Type B pancreatic cell (in vitro differentiated cells): ENCODE measurements around the gene SEMA4D. TPM values are rescaled to one million over a fixed set of nuclear protein-coding genes. Genes with fewer than 3 reads are reported as not detected.

ENCODE experiments used
- DNase-seq: peaks from one replicate; pipeline ENCODE4 v3.0.0; 2021; ENCODE audit warnings: mixed read lengths; ENCODE audit not compliant: unreplicated experiment; ENCODE audit errors: extremely low spot score
- H3K27ac Mint-ChIP-seq: 2 replicates; pipeline ENCODE4 v1.8.0; 2021; ENCODE audit warnings: mild to moderate bottlenecking, mixed read lengths
- H3K27me3 Mint-ChIP-seq: 2 replicates; pipeline ENCODE4 v1.8.0; 2021; ENCODE audit warnings: mixed read lengths
- H3K36me3 Mint-ChIP-seq: 2 replicates; pipeline ENCODE4 v1.8.0; 2021; ENCODE audit warnings: mixed read lengths
- H3K4me1 Mint-ChIP-seq: one replicate; pipeline ENCODE4 v1.8.0; 2021; ENCODE audit warnings: mixed read lengths; ENCODE audit not compliant: unreplicated experiment
- H3K4me3 Mint-ChIP-seq: 2 replicates; pipeline ENCODE4 v1.8.0; 2021; ENCODE audit warnings: mild to moderate bottlenecking, mixed read lengths
- H3K9me3 Mint-ChIP-seq: 2 replicates; pipeline ENCODE4 v1.8.0; 2021; ENCODE audit warnings: mixed read lengths
- CTCF ChIP-seq: fragments of 200-600 bp; sonication (generic); conservative IDR thresholded peaks from 2 replicates; pipeline ENCODE4 v1.5.0; 2021; ENCODE audit warnings: antibody characterized with exemption, mild to moderate bottlenecking
- total RNA-seq: library from RNA; stranded (reverse); gene quantifications from 2 replicates; pipeline ENCODE4 v1.2.1, GENCODE V29; 2021; ENCODE audit warnings: low replicate concordance

SEMA4D gene
- total RNA-seq, 1 donor from 2014 or later: 32.3 TPM

GRCh38 chr9:89391585-89391984 lies 106.3 kb downstream of the SEMA4D start:
- H3K27ac Mint-ChIP-seq: no peak overlapping the region
- no peak overlapping the region for H3K4me3 Mint-ChIP-seq
- no peaks in the 10 kb centered on the region for H3K27me3 Mint-ChIP-seq
- H3K36me3 Mint-ChIP-seq: peaks cover 9% of the 10 kb centered on the region
- peaks cover 10% of the 10 kb centered on the region for H3K4me1 Mint-ChIP-seq
- H3K9me3 Mint-ChIP-seq: no peaks in the 10 kb centered on the region
- TF ChIP-seq CTCF: no peak
- no peak for DNase-seq

- Mint-ChIP-seq H3K27ac (no peak overlapping the region), H3K27me3 (no peaks in the 10 kb centered on the region), H3K9me3 (no peaks in the 10 kb centered on the region), H3K4me3 (no peak overlapping the region), H3K4me1 (peaks cover 10% of the 10 kb centered on the region), H3K36me3 (peaks cover 9% of the 10 kb centered on the region)
- TF ChIP-seq CTCF: no peak
- DNase-seq: no peak
Measured at GRCh38 chr9:89390578-89391116, 107.3 kb downstream of the SEMA4D start.

GRCh38 chr9:89390068-89390555 lies 107.8 kb downstream of the SEMA4D start:
- Mint-ChIP-seq H3K4me3 (no peak overlapping the region), H3K27me3 (no peaks in the 10 kb centered on the region), H3K4me1 (peaks cover 10% of the 10 kb centered on the region), H3K27ac (no peak overlapping the region), H3K9me3 (no peaks in the 10 kb centered on the region), H3K36me3 (peaks cover 8% of the 10 kb centered on the region)
- no peak for DNase-seq
- no peak for TF ChIP-seq CTCF

GRCh38 chr9:89388868-89389177 lies 109.1 kb downstream of the SEMA4D start:
- no peak overlapping the region for H3K4me3 Mint-ChIP-seq
- DNase-seq: no peak
- H3K9me3 Mint-ChIP-seq: no peaks in the 10 kb centered on the region
- no peak overlapping the region for H3K27ac Mint-ChIP-seq
- TF ChIP-seq CTCF: no peak
- peaks cover 10% of the 10 kb centered on the region for H3K4me1 Mint-ChIP-seq
- H3K27me3 Mint-ChIP-seq: no peaks in the 10 kb centered on the region
- H3K36me3 Mint-ChIP-seq: peaks cover 4% of the 10 kb centered on the region

GRCh38 chr9:89388084-89388867 lies 109.6 kb downstream of the SEMA4D start:
- Mint-ChIP-seq H3K9me3 (no peaks in the 10 kb centered on the region), H3K27me3 (no peaks in the 10 kb centered on the region), H3K4me3 (no peak overlapping the region), H3K36me3 (peaks cover 4% of the 10 kb centered on the region), H3K27ac (no peak overlapping the region), H3K4me1 (peaks cover 10% of the 10 kb centered on the region)
- no peak for DNase-seq
- no peak for TF ChIP-seq CTCF
